ENCODE results near the gene SP2. TPM values are rescaled to one million over a fixed set of nuclear protein-coding genes. Genes with fewer than 3 reads are reported as not detected.

Gene SP2
- total and polyA plus RNA-seq, 2 of the 13 experiments (the other 11 are each of a cell fraction or from before 2014, with no cell fraction given) = 1.4 to 4.8 TPM

DNA sequence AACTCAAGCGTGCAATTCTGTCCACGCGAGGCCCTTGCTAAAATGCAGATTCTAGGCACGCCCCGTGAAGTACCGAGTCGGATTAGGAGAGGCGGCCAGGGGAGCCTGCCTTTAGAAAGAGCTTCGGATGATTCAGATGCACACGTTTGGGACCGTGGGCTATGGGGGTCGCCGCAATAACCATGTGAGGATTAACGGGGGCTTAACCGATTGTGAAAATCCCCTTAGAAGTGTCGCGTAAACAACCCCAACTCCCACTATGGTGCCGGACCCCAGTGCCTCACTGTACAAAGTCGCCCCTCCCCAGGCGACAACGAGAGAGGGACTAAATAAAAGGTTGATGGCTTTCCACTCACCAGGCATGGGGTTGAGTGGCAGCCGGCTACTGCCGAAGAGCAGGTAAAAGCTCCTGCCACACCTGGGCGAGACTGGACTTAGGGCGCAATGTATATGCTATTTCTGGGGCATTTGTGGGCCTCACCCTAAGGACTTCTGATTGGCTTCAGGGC lies 635 bp upstream of the SP2 start (continued):
- TF ChIP-seq ZFP37 (CRISPR knock-in tag; IDR thresholded peaks at IDR 0.05; ENCODE audit: borderline replicate concordance) (peak; percentile 72; the same call in 1 of the 2 replicates), ZNF33B (CRISPR knock-in tag; IDR thresholded peaks at IDR 0.05) (no peak), RFX5 (IDR thresholded peaks at IDR 0.05; ENCODE audit: low read depth, low read length) (no peak), TMF1 (CRISPR knock-in tag; IDR thresholded peaks at IDR 0.05; ENCODE audit: low read depth) (peak; percentile 82), ZNF235 (CRISPR knock-in tag; IDR thresholded peaks at IDR 0.05; ENCODE audit: borderline replicate concordance) (no peak), HMGA1 (CRISPR knock-in tag; conservative IDR thresholded peaks at IDR 0.05) (no peak), ZBTB7A (CRISPR knock-in tag; IDR thresholded peaks at IDR 0.05) (no peak), HNRNPL (IDR thresholded peaks at IDR 0.05; ENCODE audit: low read depth, low read length) (no peak), ZNF572 (CRISPR knock-in tag; IDR thresholded peaks at IDR 0.05) (no peak), ZFP36L1 (CRISPR knock-in tag; IDR thresholded peaks at IDR 0.05) (no peak), ZNF326 (CRISPR knock-in tag; IDR thresholded peaks at IDR 0.05; ENCODE audit: borderline replicate concordance) (no peak), ZNF839 (CRISPR knock-in tag; IDR thresholded peaks at IDR 0.05; ENCODE audit: borderline replicate concordance) (0 out of 2 replicates have a peak, but pooled peaks have one; percentile 73), CBFB (CRISPR knock-in tag; IDR thresholded peaks at IDR 0.05) (peak; percentile 15; the same call in 1 of the 2 replicates), ZFP41 (CRISPR knock-in tag; IDR thresholded peaks at IDR 0.05; ENCODE audit: borderline replicate concordance) (no peak), CHD4 (IDR thresholded peaks at IDR 0.05; ENCODE audit: borderline replicate concordance, low read length) (no peak), TCF7L2 (IDR thresholded peaks at IDR 0.05; ENCODE audit: low read depth, low read length) (no peak), ZNF878 (CRISPR knock-in tag; IDR thresholded peaks at IDR 0.05) (0 out of 2 replicates have a peak, but pooled peaks have one; percentile 38), GTF3A (CRISPR knock-in tag; conservative IDR thresholded peaks at IDR 0.05) (no peak), NFIB (CRISPR knock-in tag; IDR thresholded peaks at IDR 0.05; ENCODE audit: borderline replicate concordance) (no peak), MTA1 (CRISPR knock-in tag; IDR thresholded peaks at IDR 0.05; ENCODE audit: borderline replicate concordance) (no peak), RFX1 (IDR thresholded peaks at IDR 0.05) (no peak), RAD21 (CRISPR knock-in tag; IDR thresholded peaks at IDR 0.05) (peak; percentile 40; the same call in 1 of the 2 replicates), ZBTB8A (CRISPR knock-in tag; IDR thresholded peaks at IDR 0.05; ENCODE audit: borderline replicate concordance, low read depth) (no peak), KLF12 (CRISPR knock-in tag; IDR thresholded peaks at IDR 0.05; ENCODE audit: borderline replicate concordance) (no peak), SETDB1 (CRISPR knock-in tag; IDR thresholded peaks at IDR 0.05; ENCODE audit: borderline replicate concordance) (no peak)
- TF ChIP-seq, protein P1, sequence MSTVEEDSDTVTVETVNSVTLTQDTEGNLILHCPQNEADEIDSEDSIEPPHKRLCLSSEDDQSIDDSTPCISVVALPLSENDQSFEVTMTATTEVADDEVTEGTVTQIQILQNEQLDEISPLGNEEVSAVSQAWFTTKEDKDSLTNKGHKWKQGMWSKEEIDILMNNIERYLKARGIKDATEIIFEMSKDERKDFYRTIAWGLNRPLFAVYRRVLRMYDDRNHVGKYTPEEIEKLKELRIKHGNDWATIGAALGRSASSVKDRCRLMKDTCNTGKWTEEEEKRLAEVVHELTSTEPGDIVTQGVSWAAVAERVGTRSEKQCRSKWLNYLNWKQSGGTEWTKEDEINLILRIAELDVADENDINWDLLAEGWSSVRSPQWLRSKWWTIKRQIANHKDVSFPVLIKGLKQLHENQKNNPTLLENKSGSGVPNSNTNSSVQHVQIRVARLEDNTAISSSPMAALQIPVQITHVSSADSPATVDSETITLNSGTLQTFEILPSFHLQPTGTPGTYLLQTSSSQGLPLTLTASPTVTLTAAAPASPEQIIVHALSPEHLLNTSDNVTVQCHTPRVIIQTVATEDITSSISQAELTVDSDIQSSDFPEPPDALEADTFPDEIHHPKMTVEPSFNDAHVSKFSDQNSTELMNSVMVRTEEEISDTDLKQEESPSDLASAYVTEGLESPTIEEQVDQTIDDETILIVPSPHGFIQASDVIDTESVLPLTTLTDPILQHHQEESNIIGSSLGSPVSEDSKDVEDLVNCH (CRISPR knock-in tag; IDR thresholded peaks at IDR 0.05) = no peak
- TF ChIP-seq, protein P2, sequence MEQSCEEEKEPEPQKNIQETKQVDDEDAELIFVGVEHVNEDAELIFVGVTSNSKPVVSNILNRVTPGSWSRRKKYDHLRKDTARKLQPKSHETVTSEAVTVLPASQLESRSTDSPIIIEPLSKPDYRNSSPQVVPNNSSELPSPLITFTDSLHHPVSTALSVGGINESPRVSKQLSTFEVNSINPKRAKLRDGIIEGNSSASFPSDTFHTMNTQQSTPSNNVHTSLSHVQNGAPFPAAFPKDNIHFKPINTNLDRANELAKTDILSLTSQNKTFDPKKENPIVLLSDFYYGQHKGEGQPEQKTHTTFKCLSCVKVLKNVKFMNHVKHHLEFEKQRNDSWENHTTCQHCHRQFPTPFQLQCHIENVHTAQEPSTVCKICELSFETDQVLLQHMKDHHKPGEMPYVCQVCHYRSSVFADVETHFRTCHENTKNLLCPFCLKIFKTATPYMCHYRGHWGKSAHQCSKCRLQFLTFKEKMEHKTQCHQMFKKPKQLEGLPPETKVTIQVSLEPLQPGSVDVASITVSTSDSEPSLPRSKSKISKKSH (CRISPR knock-in tag; IDR thresholded peaks at IDR 0.05; ENCODE audit: borderline replicate concordance) = peak; percentile 79; the same call in 1 of the 2 replicates
- TF ChIP-seq, protein P3, sequence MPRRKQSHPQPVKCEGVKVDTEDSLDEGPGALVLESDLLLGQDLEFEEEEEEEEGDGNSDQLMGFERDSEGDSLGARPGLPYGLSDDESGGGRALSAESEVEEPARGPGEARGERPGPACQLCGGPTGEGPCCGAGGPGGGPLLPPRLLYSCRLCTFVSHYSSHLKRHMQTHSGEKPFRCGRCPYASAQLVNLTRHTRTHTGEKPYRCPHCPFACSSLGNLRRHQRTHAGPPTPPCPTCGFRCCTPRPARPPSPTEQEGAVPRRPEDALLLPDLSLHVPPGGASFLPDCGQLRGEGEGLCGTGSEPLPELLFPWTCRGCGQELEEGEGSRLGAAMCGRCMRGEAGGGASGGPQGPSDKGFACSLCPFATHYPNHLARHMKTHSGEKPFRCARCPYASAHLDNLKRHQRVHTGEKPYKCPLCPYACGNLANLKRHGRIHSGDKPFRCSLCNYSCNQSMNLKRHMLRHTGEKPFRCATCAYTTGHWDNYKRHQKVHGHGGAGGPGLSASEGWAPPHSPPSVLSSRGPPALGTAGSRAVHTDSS (CRISPR knock-in tag; conservative IDR thresholded peaks at IDR 0.05) = no peak

Measured in HepG2 (cell line).